SK-N-SH treated with all-trans-retinoic acid at 6 μM for 48 hours (cell line): ENCODE results near the gene FBXO47.
"Not testable (repeated sequence)": the region's sequence is repeated elsewhere in the genome, so short reads cannot be mapped to it uniquely, and the experiment has no call there.

Source experiments
- ATAC-seq: fragments of 200-7000 bp; cut with Tn5 transposase; 3 replicates; pipeline ENCODE4 v1.9.1; 2020; ENCODE audit warnings: mild to moderate bottlenecking, moderate library complexity
- BACH2 ChIP-seq: fragments of 250-450 bp; sonication (Bioruptor Pico); IDR thresholded peaks from 2 replicates; pipeline ENCODE4 v1.9.0; 2021; ENCODE audit warnings: mild to moderate bottlenecking, borderline replicate concordance
- CREB5 ChIP-seq: fragments of 250-450 bp; sonication (Bioruptor Pico); IDR thresholded peaks from 2 replicates; pipeline ENCODE4 v1.5.1; 2020; ENCODE audit warnings: low read depth, mild to moderate bottlenecking, moderate library complexity
- CSDC2 ChIP-seq: fragments of 250-450 bp; sonication (Bioruptor Pico); IDR thresholded peaks from 2 replicates; pipeline ENCODE4 v1.5.0; 2020; ENCODE audit warnings: mild to moderate bottlenecking, moderate library complexity
- ESRRG ChIP-seq: fragments of 250-450 bp; sonication (Bioruptor Pico); IDR thresholded peaks from 2 replicates; pipeline ENCODE4 v1.6.1; 2021; ENCODE audit warnings: mild to moderate bottlenecking
- GLIS3 ChIP-seq: fragments of 250-450 bp; sonication (Bioruptor Pico); IDR thresholded peaks from 2 replicates; pipeline ENCODE4 v1.5.0; 2020; ENCODE audit warnings: mild to moderate bottlenecking, moderate library complexity
- ISL1 ChIP-seq: fragments of 250-450 bp; sonication (Bioruptor Pico); IDR thresholded peaks from 2 replicates; pipeline ENCODE4 v2.1.2; 2022; ENCODE audit warnings: mild to moderate bottlenecking, moderate library complexity
- OSR1 ChIP-seq: fragments of 250-450 bp; sonication (Bioruptor Pico); IDR thresholded peaks from 2 replicates; pipeline ENCODE4 v1.8.0; 2022; ENCODE audit warnings: moderate library complexity, mild to moderate bottlenecking, inconsistent platforms
- RARB ChIP-seq: fragments of 250-450 bp; sonication (Bioruptor Pico); IDR thresholded peaks from 2 replicates; pipeline ENCODE4 v1.8.0; 2021; ENCODE audit warnings: mild to moderate bottlenecking, moderate library complexity
- SNAI2 ChIP-seq: fragments of 250-450 bp; sonication (Bioruptor Pico); IDR thresholded peaks from 2 replicates; pipeline ENCODE4 v1.5.0; 2020; ENCODE audit warnings: mild to moderate bottlenecking, moderate library complexity
- TCF4 ChIP-seq: fragments of 250-450 bp; sonication (Bioruptor Pico); IDR thresholded peaks from 2 replicates; pipeline ENCODE4 v1.8.0; 2021; ENCODE audit warnings: mild to moderate bottlenecking, moderate library complexity, borderline replicate concordance
- TOX ChIP-seq: fragments of 250-450 bp; sonication (Bioruptor Pico); IDR thresholded peaks from 2 replicates; pipeline ENCODE4 v1.8.0; 2021; ENCODE audit warnings: mild to moderate bottlenecking, moderate library complexity, borderline replicate concordance
- ZC3H10 ChIP-seq: fragments of 250-450 bp; sonication (Bioruptor Pico); IDR thresholded peaks from 2 replicates; pipeline ENCODE4 v1.5.1; 2021; ENCODE audit warnings: mild to moderate bottlenecking, moderate library complexity
- ZFP30 ChIP-seq: fragments of 450-650 bp; formaldehyde crosslinking; IDR thresholded peaks from 2 replicates; pipeline ENCODE4 v1.5.0; 2022; ENCODE audit warnings: mild to moderate bottlenecking, moderate library complexity
- ZNF565 ChIP-seq: fragments of 450-650 bp; formaldehyde crosslinking; conservative IDR thresholded peaks from 2 replicates; pipeline ENCODE4 v1.5.0; 2020; ENCODE audit warnings: low read depth, mild to moderate bottlenecking, moderate library complexity
- ZNF70 ChIP-seq: fragments of 450-650 bp; formaldehyde crosslinking; IDR thresholded peaks from 2 replicates; pipeline ENCODE4 v1.5.0; 2020; ENCODE audit warnings: mild to moderate bottlenecking, moderate library complexity
- ZNF8 ChIP-seq: fragments of 450-650 bp; formaldehyde crosslinking; IDR thresholded peaks from 2 replicates; pipeline ENCODE4 v1.5.0; 2020; ENCODE audit warnings: mild to moderate bottlenecking, moderate library complexity
- TF ChIP-seq, protein P1 (sequence below): fragments of 250-450 bp; sonication (Bioruptor Pico); IDR thresholded peaks from 2 replicates; pipeline ENCODE4 v1.5.0; 2020; ENCODE audit warnings: mild to moderate bottlenecking, moderate library complexity
- TF ChIP-seq, protein P2 (sequence below): fragments of 250-450 bp; sonication (Bioruptor Pico); IDR thresholded peaks from 2 replicates; pipeline ENCODE4 v1.5.1; 2021; ENCODE audit warnings: mild to moderate bottlenecking, moderate library complexity

The FBXO47 gene

DNA sequence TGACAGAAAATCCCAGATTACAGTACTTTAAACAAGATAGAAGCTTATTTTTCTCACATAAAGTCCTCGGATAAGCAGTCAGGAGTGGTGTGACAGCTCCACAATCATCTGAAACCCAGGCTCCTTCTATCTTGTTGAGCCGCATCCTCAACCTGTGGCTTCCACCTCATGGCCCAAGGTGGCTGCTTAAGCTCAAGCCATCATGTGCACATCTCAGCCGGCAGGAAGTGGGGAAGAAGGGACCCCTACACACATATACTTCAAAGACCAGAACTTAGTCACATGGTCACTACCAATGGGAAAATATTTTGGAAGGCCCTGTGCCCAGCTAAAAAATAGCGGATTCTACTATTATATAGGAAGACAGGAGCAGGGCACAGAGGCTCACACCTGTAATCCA lies 11.0 kb upstream of the FBXO47 start (continued):
- TF ChIP-seq, protein P1, sequence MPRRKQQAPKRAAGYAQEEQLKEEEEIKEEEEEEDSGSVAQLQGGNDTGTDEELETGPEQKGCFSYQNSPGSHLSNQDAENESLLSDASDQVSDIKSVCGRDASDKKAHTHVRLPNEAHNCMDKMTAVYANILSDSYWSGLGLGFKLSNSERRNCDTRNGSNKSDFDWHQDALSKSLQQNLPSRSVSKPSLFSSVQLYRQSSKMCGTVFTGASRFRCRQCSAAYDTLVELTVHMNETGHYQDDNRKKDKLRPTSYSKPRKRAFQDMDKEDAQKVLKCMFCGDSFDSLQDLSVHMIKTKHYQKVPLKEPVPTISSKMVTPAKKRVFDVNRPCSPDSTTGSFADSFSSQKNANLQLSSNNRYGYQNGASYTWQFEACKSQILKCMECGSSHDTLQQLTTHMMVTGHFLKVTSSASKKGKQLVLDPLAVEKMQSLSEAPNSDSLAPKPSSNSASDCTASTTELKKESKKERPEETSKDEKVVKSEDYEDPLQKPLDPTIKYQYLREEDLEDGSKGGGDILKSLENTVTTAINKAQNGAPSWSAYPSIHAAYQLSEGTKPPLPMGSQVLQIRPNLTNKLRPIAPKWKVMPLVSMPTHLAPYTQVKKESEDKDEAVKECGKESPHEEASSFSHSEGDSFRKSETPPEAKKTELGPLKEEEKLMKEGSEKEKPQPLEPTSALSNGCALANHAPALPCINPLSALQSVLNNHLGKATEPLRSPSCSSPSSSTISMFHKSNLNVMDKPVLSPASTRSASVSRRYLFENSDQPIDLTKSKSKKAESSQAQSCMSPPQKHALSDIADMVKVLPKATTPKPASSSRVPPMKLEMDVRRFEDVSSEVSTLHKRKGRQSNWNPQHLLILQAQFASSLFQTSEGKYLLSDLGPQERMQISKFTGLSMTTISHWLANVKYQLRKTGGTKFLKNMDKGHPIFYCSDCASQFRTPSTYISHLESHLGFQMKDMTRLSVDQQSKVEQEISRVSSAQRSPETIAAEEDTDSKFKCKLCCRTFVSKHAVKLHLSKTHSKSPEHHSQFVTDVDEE (CRISPR knock-in tag), result no peak
- TF ChIP-seq GLIS3 (CRISPR knock-in tag) (no peak), BACH2 (CRISPR knock-in tag) (no peak), TOX (CRISPR knock-in tag) (no peak)

GRCh38 chr17:38976187-38976551 lies 9.0 kb upstream of the FBXO47 start:
- not testable (repeated sequence) for ATAC-seq

DNA sequence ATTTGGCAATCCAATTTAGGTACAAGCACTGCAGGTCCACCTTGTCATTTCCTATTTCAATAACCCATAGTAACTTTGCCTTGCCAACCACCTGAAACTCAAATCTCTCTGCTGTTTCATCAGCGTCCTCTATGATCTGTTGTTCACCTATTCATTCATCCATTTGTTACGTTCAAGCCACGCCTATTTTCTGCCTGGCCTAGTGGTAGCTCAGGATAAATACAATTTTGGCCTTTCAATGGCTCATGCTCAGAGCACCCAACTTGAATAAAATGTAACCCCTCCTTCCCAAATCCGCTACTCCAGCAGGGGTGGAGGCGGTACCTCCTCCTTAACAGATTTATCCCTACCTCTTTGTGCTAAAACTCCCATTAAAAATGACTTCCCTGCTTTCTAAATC lies 3.6 kb upstream of the FBXO47 start:
- TF ChIP-seq ISL1 (CRISPR knock-in tag), result no peak
- TF ChIP-seq BACH2 (CRISPR knock-in tag), result no peak
- TF ChIP-seq ZFP30 (CRISPR knock-in tag), result no peak
- no peak for TF ChIP-seq GLIS3 (CRISPR knock-in tag)
- TF ChIP-seq, protein P2, sequence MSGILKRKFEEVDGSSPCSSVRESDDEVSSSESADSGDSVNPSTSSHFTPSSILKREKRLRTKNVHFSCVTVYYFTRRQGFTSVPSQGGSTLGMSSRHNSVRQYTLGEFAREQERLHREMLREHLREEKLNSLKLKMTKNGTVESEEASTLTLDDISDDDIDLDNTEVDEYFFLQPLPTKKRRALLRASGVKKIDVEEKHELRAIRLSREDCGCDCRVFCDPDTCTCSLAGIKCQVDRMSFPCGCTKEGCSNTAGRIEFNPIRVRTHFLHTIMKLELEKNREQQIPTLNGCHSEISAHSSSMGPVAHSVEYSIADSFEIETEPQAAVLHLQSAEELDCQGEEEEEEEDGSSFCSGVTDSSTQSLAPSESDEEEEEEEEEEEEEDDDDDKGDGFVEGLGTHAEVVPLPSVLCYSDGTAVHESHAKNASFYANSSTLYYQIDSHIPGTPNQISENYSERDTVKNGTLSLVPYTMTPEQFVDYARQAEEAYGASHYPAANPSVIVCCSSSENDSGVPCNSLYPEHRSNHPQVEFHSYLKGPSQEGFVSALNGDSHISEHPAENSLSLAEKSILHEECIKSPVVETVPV (CRISPR knock-in tag), result no peak
- no peak for TF ChIP-seq SNAI2
- no peak for TF ChIP-seq TCF4 (CRISPR knock-in tag)
- TF ChIP-seq OSR1 (CRISPR knock-in tag), result no peak
- ATAC-seq, result no peak

DNA sequence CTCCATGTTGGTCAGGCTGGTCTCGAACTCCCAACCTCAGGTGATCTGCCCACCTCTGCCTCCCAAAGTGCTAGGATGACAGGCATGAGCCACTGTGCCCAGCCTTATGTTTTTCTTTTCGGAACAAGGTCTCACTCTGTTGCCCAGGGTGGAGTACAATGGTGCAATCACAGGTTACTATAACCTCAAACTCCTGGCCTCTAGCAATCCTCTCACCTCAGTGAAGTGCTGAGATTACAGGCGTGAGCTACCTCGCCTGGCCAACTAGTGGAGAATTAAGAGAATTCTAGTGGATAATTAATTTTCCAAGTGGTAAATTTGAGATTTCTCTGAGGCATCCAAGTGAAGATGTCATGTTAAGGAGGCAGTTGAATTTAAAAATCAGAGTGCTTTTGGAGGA lies 2.9 kb upstream of the FBXO47 start:
- ATAC-seq, result no peak

GRCh38 chr17:38969281-38969680 lies 2.1 kb upstream of the FBXO47 start:
- no peak for ATAC-seq
- TF ChIP-seq RARB (CRISPR knock-in tag), result no peak
- TF ChIP-seq, protein P2 (CRISPR knock-in tag), result no peak
- no peak for TF ChIP-seq CSDC2
- no peak for TF ChIP-seq ZC3H10
- no peak for TF ChIP-seq ZFP30 (CRISPR knock-in tag)
- TF ChIP-seq ZNF8 (CRISPR knock-in tag), result no peak
- no peak for TF ChIP-seq ZNF70
- TF ChIP-seq ZNF565 (CRISPR knock-in tag), result no peak

More for the DNA sequence above, 2.9 kb upstream of the FBXO47 start:
- TF ChIP-seq TOX (CRISPR knock-in tag), result no peak
- TF ChIP-seq SNAI2, result no peak
- no peak for TF ChIP-seq ESRRG (CRISPR knock-in tag)
- TF ChIP-seq, protein P1 (CRISPR knock-in tag), result no peak
- no peak for TF ChIP-seq ZNF70
- no peak for TF ChIP-seq CSDC2
- TF ChIP-seq CREB5 (CRISPR knock-in tag), result no peak
